ENCODE results near the gene ZNRF1. TPM values are rescaled to one million over a fixed set of nuclear protein-coding genes. Genes with fewer than 3 reads are reported as not detected.

Gene ZNRF1
- total RNA-seq, 1 donor, result 19.9 TPM

DNA sequence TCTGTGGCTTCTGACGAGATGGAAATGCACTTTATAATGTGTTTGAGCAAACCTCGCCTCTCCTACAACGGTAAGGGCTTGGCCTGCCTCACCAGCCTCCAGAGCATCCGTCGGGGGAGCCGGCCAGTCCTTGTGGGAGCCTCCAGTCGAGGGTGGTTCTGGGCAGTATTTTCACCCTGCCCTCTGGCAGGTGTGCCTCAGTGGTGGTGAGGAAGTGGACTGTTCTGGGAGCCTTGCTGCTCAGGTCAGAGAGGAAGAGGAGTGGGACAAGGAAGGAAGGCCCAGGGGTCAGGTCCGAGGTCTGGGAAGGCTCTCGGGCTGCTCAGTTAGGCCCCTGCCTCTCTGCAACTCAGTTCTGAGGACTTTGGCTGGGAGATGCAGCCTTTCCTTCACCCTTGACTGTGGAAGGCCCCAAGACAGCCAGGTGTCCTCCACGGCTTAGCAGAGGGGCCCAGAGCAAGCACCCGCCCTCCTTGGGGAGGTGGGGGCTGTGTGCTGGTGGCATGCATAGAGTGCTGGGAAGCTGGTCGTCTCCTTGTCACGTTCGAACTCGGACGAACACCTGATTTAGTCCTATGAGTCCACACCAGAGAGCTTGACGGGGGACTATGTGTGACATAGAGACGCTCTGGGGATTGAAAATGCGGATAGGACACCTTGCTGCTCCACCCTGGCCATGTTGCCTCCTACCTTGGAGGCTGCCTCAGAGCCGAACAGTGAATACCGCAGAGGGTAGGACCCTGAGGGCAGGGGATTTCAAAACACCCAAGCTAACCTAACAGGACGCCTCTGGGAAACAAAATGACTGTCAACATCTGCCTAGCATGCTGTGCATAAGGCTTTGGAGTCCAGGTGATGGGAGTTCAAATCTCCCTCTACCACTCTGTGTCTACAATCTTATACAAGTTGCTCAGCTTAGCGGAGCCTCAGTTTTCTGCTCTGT lies 95.0 kb downstream of the ZNRF1 start:
- no peak overlapping the region for H3K4me3 ChIP-seq (ENCODE audit: insufficient read depth, low read length)
- H3K36me3 ChIP-seq (ENCODE audit: insufficient read depth, low read length), result peaks cover 6% of the 10 kb centered on the region
- peaks cover 18% of the 10 kb centered on the region for H3K79me2 ChIP-seq (ENCODE audit: insufficient read depth, low read length)
- H3K27me3 ChIP-seq (ENCODE audit: insufficient read depth, low read length), result no peaks in the 10 kb centered on the region
- no peaks in the 10 kb centered on the region for H3K9me3 ChIP-seq (ENCODE audit: low read depth, low read length)
- H2AFZ ChIP-seq (ENCODE audit: low read length), result no peak overlapping the region
- no peak overlapping the region for H3K4me2 ChIP-seq (ENCODE audit: insufficient read depth, low read length)
- TF ChIP-seq, protein P1, sequence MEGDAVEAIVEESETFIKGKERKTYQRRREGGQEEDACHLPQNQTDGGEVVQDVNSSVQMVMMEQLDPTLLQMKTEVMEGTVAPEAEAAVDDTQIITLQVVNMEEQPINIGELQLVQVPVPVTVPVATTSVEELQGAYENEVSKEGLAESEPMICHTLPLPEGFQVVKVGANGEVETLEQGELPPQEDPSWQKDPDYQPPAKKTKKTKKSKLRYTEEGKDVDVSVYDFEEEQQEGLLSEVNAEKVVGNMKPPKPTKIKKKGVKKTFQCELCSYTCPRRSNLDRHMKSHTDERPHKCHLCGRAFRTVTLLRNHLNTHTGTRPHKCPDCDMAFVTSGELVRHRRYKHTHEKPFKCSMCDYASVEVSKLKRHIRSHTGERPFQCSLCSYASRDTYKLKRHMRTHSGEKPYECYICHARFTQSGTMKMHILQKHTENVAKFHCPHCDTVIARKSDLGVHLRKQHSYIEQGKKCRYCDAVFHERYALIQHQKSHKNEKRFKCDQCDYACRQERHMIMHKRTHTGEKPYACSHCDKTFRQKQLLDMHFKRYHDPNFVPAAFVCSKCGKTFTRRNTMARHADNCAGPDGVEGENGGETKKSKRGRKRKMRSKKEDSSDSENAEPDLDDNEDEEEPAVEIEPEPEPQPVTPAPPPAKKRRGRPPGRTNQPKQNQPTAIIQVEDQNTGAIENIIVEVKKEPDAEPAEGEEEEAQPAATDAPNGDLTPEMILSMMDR (IDR thresholded peaks at IDR 0.05; ENCODE audit: extremely low read depth, low read depth, low read length), result no peak
- no peak for DNase-seq (ENCODE audit: insufficient read length, low spot score, missing footprints)
- no peaks in the 10 kb centered on the region for H3K4me1 ChIP-seq (ENCODE audit: insufficient read depth, low read length)
- H3K27ac ChIP-seq (ENCODE audit: low read depth, low read length), result no peak overlapping the region
- H4K20me1 ChIP-seq (ENCODE audit: insufficient read depth, low read length), result peaks cover 50% of the 10 kb centered on the region

GRCh38 chr16:75095204-75095621 lies 96.4 kb downstream of the ZNRF1 start:
- Histone ChIP-seq H3K4me3 (ENCODE audit: insufficient read depth, low read length) (no peak overlapping the region), H3K4me1 (ENCODE audit: insufficient read depth, low read length) (no peaks in the 10 kb centered on the region), H2AFZ (ENCODE audit: low read length) (no peak overlapping the region), H3K4me2 (ENCODE audit: insufficient read depth, low read length) (no peak overlapping the region), H3K27me3 (ENCODE audit: insufficient read depth, low read length) (no peaks in the 10 kb centered on the region), H4K20me1 (ENCODE audit: insufficient read depth, low read length) (peaks cover 49% of the 10 kb centered on the region), H3K36me3 (ENCODE audit: insufficient read depth, low read length) (peaks cover 6% of the 10 kb centered on the region), H3K79me2 (ENCODE audit: insufficient read depth, low read length) (peaks cover 7% of the 10 kb centered on the region), H3K9me3 (ENCODE audit: low read depth, low read length) (no peaks in the 10 kb centered on the region), H3K27ac (ENCODE audit: low read depth, low read length) (no peak overlapping the region)
- TF ChIP-seq, protein P1 (IDR thresholded peaks at IDR 0.05; ENCODE audit: extremely low read depth, low read depth, low read length), result no peak
- DNase-seq (ENCODE audit: insufficient read length, low spot score, missing footprints), result no peak

- peaks cover 3% of the 10 kb centered on the region for H3K79me2 ChIP-seq (ENCODE audit: insufficient read depth, low read length)
- no peaks in the 10 kb centered on the region for H3K4me1 ChIP-seq (ENCODE audit: insufficient read depth, low read length)
- peaks cover 6% of the 10 kb centered on the region for H3K36me3 ChIP-seq (ENCODE audit: insufficient read depth, low read length)
- H2AFZ ChIP-seq (ENCODE audit: low read length), result no peak overlapping the region
- no peak overlapping the region for H3K4me2 ChIP-seq (ENCODE audit: insufficient read depth, low read length)
- no peaks in the 10 kb centered on the region for H3K9me3 ChIP-seq (ENCODE audit: low read depth, low read length)
- TF ChIP-seq, protein P1 (IDR thresholded peaks at IDR 0.05; ENCODE audit: extremely low read depth, low read depth, low read length), result peak; percentile 24
- no peak overlapping the region for H3K27ac ChIP-seq (ENCODE audit: low read depth, low read length)
- no peak overlapping the region for H3K4me3 ChIP-seq (ENCODE audit: insufficient read depth, low read length)
- DNase-seq (ENCODE audit: insufficient read length, low spot score, missing footprints), result peak; percentile 83
- H3K27me3 ChIP-seq (ENCODE audit: insufficient read depth, low read length), result no peaks in the 10 kb centered on the region
- peaks cover 49% of the 10 kb centered on the region for H4K20me1 ChIP-seq (ENCODE audit: insufficient read depth, low read length)
Measured at GRCh38 chr16:75096656-75097055, 97.8 kb downstream of the ZNRF1 start.

GRCh38 chr16:75097191-75097761 lies 98.5 kb downstream of the ZNRF1 start:
- TF ChIP-seq, protein P1 (IDR thresholded peaks at IDR 0.05; ENCODE audit: extremely low read depth, low read depth, low read length), result no peak
- Histone ChIP-seq H3K4me1 (ENCODE audit: insufficient read depth, low read length) (no peaks in the 10 kb centered on the region), H3K79me2 (ENCODE audit: insufficient read depth, low read length) (peaks cover 3% of the 10 kb centered on the region), H4K20me1 (ENCODE audit: insufficient read depth, low read length) (peaks cover 48% of the 10 kb centered on the region), H3K4me2 (ENCODE audit: insufficient read depth, low read length) (no peak overlapping the region), H2AFZ (ENCODE audit: low read length) (no peak overlapping the region), H3K36me3 (ENCODE audit: insufficient read depth, low read length) (peaks cover 6% of the 10 kb centered on the region), H3K4me3 (ENCODE audit: insufficient read depth, low read length) (no peak overlapping the region), H3K27ac (ENCODE audit: low read depth, low read length) (no peak overlapping the region), H3K27me3 (ENCODE audit: insufficient read depth, low read length) (no peaks in the 10 kb centered on the region), H3K9me3 (ENCODE audit: low read depth, low read length) (no peaks in the 10 kb centered on the region)
- no peak for DNase-seq (ENCODE audit: insufficient read length, low spot score, missing footprints)
